GM23338 (cell line): ENCODE results near the gene ZNF579. TPM values are rescaled to one million over a fixed set of nuclear protein-coding genes. Genes with fewer than 3 reads are reported as not detected.
"Not testable (repeated sequence)": the region's sequence is repeated elsewhere in the genome, so short reads cannot be mapped to it uniquely, and the experiment has no call there.

ENCODE experiments used
- ATAC-seq: fragments of 200-7000 bp; cut with Tn5 transposase; 3 replicates; pipeline ENCODE4 v1.9.1; 2020
- DNase-seq: peaks from one replicate; pipeline ENCODE4 v3.0.0-alpha.2; 2015; ENCODE audit warnings: low spot score
- H2AFZ ChIP-seq: fragments of 200-600 bp; sonication (generic); 2 replicates; pipeline ENCODE4 v1.8.0; 2016; ENCODE audit warnings: antibody characterized with exemption, mild to moderate bottlenecking, moderate library complexity
- H3F3A ChIP-seq: fragments of 200-600 bp; sonication (generic); replicated peaks from 2 replicates; pipeline ENCODE4 v1.8.0; 2017; ENCODE audit warnings: antibody characterized with exemption, mixed run types, low read depth
- H3K27ac ChIP-seq: fragments of 200-600 bp; sonication (generic); 2 replicates; pipeline ENCODE4 v1.6.1; 2016; ENCODE audit warnings: low read depth
- H3K27me3 ChIP-seq: fragments of 200-600 bp; sonication (generic); 2 replicates; pipeline ENCODE4 v1.8.0; 2016; ENCODE audit warnings: mild to moderate bottlenecking, mixed run types, moderate library complexity; ENCODE audit not compliant: insufficient read depth
- H3K36me3 ChIP-seq: fragments of 200-600 bp; sonication (generic); 2 replicates; pipeline ENCODE4 v1.8.0; 2016; ENCODE audit warnings: mild to moderate bottlenecking; ENCODE audit not compliant: insufficient read depth
- H3K4me1 ChIP-seq: fragments of 200-600 bp; sonication (generic); 2 replicates; pipeline ENCODE4 v1.8.0; 2016; ENCODE audit warnings: mild to moderate bottlenecking, moderate library complexity; ENCODE audit not compliant: insufficient read depth
- H3K4me2 ChIP-seq: fragments of 200-600 bp; sonication (generic); 2 replicates; pipeline ENCODE4 v1.7.1; 2017; ENCODE audit warnings: mixed run types
- H3K4me3 ChIP-seq: fragments of 200-600 bp; sonication (generic); 2 replicates; pipeline ENCODE4 v1.6.1; 2016; ENCODE audit warnings: mixed run types
- H3K79me2 ChIP-seq: fragments of 200-600 bp; sonication (generic); replicated peaks from 2 replicates; pipeline ENCODE4 v1.8.0; 2017; ENCODE audit warnings: mild to moderate bottlenecking; ENCODE audit not compliant: insufficient read depth
- H3K9me2 ChIP-seq: fragments of 200-600 bp; sonication (generic); 2 replicates; pipeline ENCODE4 v1.8.0; 2017; ENCODE audit not compliant: insufficient read depth
- H4K20me1 ChIP-seq: fragments of 200-600 bp; sonication (generic); replicated peaks from 2 replicates; pipeline ENCODE4 v1.8.0; 2017; ENCODE audit warnings: mild to moderate bottlenecking; ENCODE audit not compliant: insufficient read depth
- H3K27ac Mint-ChIP-seq: 2 replicates; pipeline ENCODE4 v1.8.0; 2020; ENCODE audit warnings: inconsistent platforms, mild to moderate bottlenecking, moderate library complexity, mixed read lengths
- H3K27me3 Mint-ChIP-seq: 3 replicates; pipeline ENCODE4 v1.8.0; 2022; ENCODE audit warnings: low read depth, mild to moderate bottlenecking, moderate library complexity, mixed read lengths, inconsistent platforms; ENCODE audit not compliant: insufficient read depth, poor library complexity
- H3K36me3 Mint-ChIP-seq: 3 replicates; pipeline ENCODE4 v1.8.0; 2021; ENCODE audit warnings: low read depth, mild to moderate bottlenecking, inconsistent platforms, moderate library complexity, mixed read lengths
- H3K4me1 Mint-ChIP-seq: 3 replicates; pipeline ENCODE4 v1.8.0; 2020; ENCODE audit warnings: mild to moderate bottlenecking, inconsistent platforms, mixed read lengths
- H3K4me3 Mint-ChIP-seq: 3 replicates; pipeline ENCODE4 v1.8.0; 2021; ENCODE audit warnings: moderate library complexity, mild to moderate bottlenecking, inconsistent platforms, mixed read lengths
- H3K9me3 Mint-ChIP-seq: 3 replicates; pipeline ENCODE4 v1.8.0; 2020; ENCODE audit warnings: moderate library complexity, mild to moderate bottlenecking, inconsistent platforms, mixed read lengths
- POLR2AphosphoS5 ChIP-seq: IDR thresholded peaks from 2 replicates; pipeline ENCODE4 v1.6.1; 2016; ENCODE audit warnings: antibody characterized with exemption, low read depth
- ZNF331 ChIP-seq: fragments of 250-450 bp; sonication (Bioruptor Pico); IDR thresholded peaks from 2 replicates; pipeline ENCODE4 v1.5.0; 2020; ENCODE audit warnings: low read depth, mild to moderate bottlenecking, moderate library complexity
- ZNF462 ChIP-seq: fragments of 250-450 bp; sonication (Bioruptor Pico); IDR thresholded peaks from 2 replicates; pipeline ENCODE4 v1.5.0; 2020; ENCODE audit warnings: mild to moderate bottlenecking, moderate library complexity
- polyA plus RNA-seq: library from polyadenylated mRNA; unstranded; fragments of >200 nt; fragmentation: Nextera tagmentation; extraction: Ambion mirVana; gene quantifications from 2 replicates; pipeline ENCODE4 v1.2.1, GENCODE V29; 2016
- total RNA-seq: library from RNA; depleted of rRNA; stranded (reverse); fragments of >200 nt; shearing (Covaris generic); gene quantifications from 2 replicates; pipeline ENCODE4 v1.2.3, GENCODE V29; 2014

The ZNF579 gene
- total and polyA plus RNA-seq, 2 experiments from 2014 or later: 7.3 to 12.2 TPM

DNA sequence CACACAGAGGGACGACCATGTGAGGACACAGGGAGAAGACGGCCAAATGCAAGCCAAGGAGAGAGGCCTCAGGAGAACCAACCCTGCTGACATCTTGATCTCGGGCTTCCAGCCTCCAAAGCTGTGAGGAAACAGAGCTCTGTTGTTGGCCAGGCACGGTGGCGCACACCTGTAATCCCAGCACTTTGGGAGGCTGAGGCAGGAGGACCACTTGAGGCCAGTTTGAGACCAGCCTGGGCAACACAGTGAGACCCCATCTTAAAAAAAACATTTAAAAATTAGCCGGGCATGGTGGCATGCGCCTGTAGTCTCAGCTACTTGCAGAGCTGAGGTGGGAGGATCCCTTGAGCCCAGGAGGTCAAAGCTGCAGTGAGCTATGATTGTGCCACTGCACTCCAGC lies 46.4 kb downstream of the ZNF579 start:
- not testable (repeated sequence) for H3K36me3 Mint-ChIP-seq, H3K4me3 Mint-ChIP-seq, H4K20me1 ChIP-seq, H3K79me2 ChIP-seq, ATAC-seq, H3K9me2 ChIP-seq, H3K27me3 Mint-ChIP-seq, H3K4me2 ChIP-seq, H3K27ac ChIP-seq, DNase-seq, H3K4me1 Mint-ChIP-seq, H2AFZ ChIP-seq, H3K4me3 ChIP-seq, H3K4me1 ChIP-seq, H3K27ac Mint-ChIP-seq, H3F3A ChIP-seq, H3K27me3 ChIP-seq, H3K36me3 ChIP-seq, H3K9me3 Mint-ChIP-seq

DNA sequence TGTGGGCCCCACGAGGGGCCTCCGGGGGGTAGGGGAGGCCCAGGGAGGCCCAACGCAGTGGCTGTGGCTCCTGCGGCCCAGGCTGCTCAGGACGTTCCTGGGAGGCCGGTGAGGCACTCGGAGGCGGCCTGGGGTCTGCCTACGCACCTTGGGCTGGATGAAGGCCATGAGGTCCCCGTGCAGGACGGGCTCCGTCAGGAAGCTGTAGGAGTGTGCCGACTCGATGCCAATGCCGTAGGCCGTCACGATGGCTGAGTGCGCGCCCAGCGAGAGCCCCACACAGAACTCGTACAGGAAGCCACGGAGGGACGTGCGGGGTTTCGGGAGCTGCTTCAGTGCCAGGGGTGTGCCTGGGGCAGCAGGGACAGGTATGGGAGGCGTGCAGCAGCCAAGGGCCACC lies 49.7 kb downstream of the ZNF579 start:
- no peak overlapping the region for H3K27ac ChIP-seq
- H3K27ac Mint-ChIP-seq: no peak overlapping the region
- no peaks in the 10 kb centered on the region for H3K36me3 ChIP-seq
- peaks cover 2% of the 10 kb centered on the region for H3K27me3 Mint-ChIP-seq
- peaks cover 16% of the 10 kb centered on the region for H3F3A ChIP-seq
- H3K4me2 ChIP-seq: no peak overlapping the region
- H2AFZ ChIP-seq: no peak overlapping the region
- H3K79me2 ChIP-seq: no peaks in the 10 kb centered on the region
- no peaks in the 10 kb centered on the region for H4K20me1 ChIP-seq
- H3K4me1 ChIP-seq: no peaks in the 10 kb centered on the region
- H3K4me1 Mint-ChIP-seq: peaks cover under 1% of the 10 kb centered on the region; the same call in 1 of the 3 replicates
- ATAC-seq: no peak
- no peaks in the 10 kb centered on the region for H3K27me3 ChIP-seq
- no peaks in the 10 kb centered on the region for H3K9me3 Mint-ChIP-seq
- no peak overlapping the region for H3K4me3 ChIP-seq
- no peaks in the 10 kb centered on the region for H3K36me3 Mint-ChIP-seq
- H3K4me3 Mint-ChIP-seq: no peak overlapping the region
- H3K9me2 ChIP-seq: no peaks in the 10 kb centered on the region
- DNase-seq: no peak
- TF ChIP-seq POLR2AphosphoS5 (no peak), ZNF331 (CRISPR knock-in tag) (no peak), ZNF462 (no peak)
